Dendritic cell treated with granulocyte-macrophage colony-stimulating factor and Interleukin-4, amounts not matched to agents 40 ng/mL and 50 ng/mL, for 4 days (primary cell): ENCODE data around the gene CACNG1.
"Not testable (repeated sequence)": the region's sequence is repeated elsewhere in the genome, so short reads cannot be mapped to it uniquely, and the experiment has no call there.

ENCODE experiments used
- H3K27ac Mint-ChIP-seq: one replicate; pipeline ENCODE4 v1.8.0; 2022; ENCODE audit warnings: mild to moderate bottlenecking, mixed read lengths
- H3K27me3 Mint-ChIP-seq: one replicate; pipeline ENCODE4 v1.8.0; 2022; ENCODE audit warnings: mild to moderate bottlenecking, mixed read lengths
- H3K36me3 Mint-ChIP-seq: one replicate; pipeline ENCODE4 v1.8.0; 2022; ENCODE audit warnings: low read depth, mixed read lengths
- H3K4me1 Mint-ChIP-seq: one replicate; pipeline ENCODE4 v1.8.0; 2022; ENCODE audit warnings: low read depth, mixed read lengths
- H3K4me3 Mint-ChIP-seq: one replicate; pipeline ENCODE4 v1.8.0; 2022; ENCODE audit warnings: mild to moderate bottlenecking, moderate library complexity, mixed read lengths
- H3K9me3 Mint-ChIP-seq: one replicate; pipeline ENCODE4 v1.8.0; 2022; ENCODE audit warnings: mixed read lengths
- intact Hi-C: fragments of 100-400 bp; cut with micrococcal nuclease; formaldehyde crosslinking; loops from one replicate; pipeline ENCODE4 v1.15.0; 2022

The CACNG1 gene

DNA sequence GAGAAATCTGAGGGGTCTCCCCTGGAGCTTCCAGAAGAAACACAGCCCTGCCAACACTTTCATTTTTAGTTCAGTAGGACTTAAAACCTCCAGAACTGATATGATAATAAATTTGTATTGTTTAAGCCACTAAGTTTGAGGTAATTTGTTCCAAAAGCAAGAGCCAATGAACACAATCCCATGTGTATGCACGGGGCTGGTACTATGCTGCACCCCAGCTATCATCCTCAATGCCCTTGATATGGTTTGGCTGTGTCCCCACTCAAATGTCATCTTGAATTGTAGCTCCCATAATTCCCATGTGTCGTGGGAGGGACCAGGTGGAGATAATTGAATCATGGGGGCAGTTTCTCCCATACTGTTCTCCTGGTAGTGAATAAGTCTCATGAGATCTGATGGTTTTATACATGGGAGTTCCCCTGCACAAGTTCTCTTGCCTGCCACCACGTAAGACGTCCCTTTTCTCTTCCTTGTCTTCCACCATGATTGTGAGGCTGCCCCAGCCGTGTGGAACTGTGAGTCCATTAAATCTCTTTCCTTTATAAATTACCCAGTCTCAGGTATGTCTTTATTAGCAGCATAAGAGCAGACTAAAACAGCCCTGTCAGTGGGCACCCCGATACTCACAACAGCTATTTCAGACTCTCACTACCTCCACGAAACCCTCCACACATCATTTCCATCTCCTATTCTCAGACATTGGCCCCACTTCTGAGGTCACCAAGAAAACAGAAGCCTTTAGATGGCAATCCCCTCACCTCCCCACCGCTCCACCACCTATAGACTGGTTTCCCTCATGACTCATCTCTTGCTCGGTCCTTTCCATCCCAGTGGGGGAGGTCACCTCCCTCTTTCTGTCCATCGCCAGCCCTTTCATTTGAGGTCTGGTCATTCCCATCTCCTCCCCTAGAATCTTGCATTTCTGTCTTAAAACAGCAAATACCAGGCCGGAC is 8.9 kb upstream of the CACNG1 start:
- H3K4me3 Mint-ChIP-seq: no peak overlapping the region
- peaks cover 2% of the 10 kb centered on the region for H3K27me3 Mint-ChIP-seq
- no peak overlapping the region for H3K27ac Mint-ChIP-seq
- H3K9me3 Mint-ChIP-seq: no peaks in the 10 kb centered on the region
- H3K36me3 Mint-ChIP-seq: no peaks in the 10 kb centered on the region
- H3K4me1 Mint-ChIP-seq: no peaks in the 10 kb centered on the region
- intact Hi-C loops: no loop called here

GRCh38 chr17:67038861-67039365 is 5.4 kb upstream of the CACNG1 start:
- no peak overlapping the region for H3K4me3 Mint-ChIP-seq
- peaks cover 2% of the 10 kb centered on the region for H3K27me3 Mint-ChIP-seq
- intact Hi-C loops: no loop called here
- H3K27ac Mint-ChIP-seq: no peak overlapping the region
- no peaks in the 10 kb centered on the region for H3K9me3 Mint-ChIP-seq
- no peaks in the 10 kb centered on the region for H3K4me1 Mint-ChIP-seq
- no peaks in the 10 kb centered on the region for H3K36me3 Mint-ChIP-seq

DNA sequence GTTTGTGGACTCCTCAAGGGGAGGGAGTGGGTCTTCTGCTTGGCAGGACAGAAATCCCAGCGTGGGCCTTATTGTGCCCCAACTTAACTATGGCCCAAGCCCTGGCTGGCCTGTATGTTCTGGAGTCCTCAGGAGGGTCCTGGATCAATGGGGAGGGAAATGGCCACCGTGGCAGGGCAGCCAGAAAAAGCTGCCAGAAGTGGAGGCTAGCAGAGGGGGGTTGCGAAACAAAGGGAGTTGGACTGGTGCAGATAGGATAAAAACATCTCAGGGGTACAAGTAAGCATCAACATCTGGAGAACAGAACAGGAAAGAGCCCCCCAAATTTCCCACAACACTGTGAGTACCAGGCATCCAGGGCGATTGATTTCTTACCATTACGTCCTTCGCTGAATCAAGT is 3.7 kb upstream of the CACNG1 start:
- Mint-ChIP-seq H3K9me3 (no peaks in the 10 kb centered on the region), H3K4me3 (no peak overlapping the region), H3K4me1 (no peaks in the 10 kb centered on the region), H3K27me3 (peaks cover 2% of the 10 kb centered on the region), H3K27ac (no peak overlapping the region), H3K36me3 (no peaks in the 10 kb centered on the region)
- intact Hi-C loops: no loop called here

GRCh38 chr17:67041119-67041518 is 3.2 kb upstream of the CACNG1 start:
- H3K27me3 Mint-ChIP-seq: not testable (repeated sequence)

GRCh38 chr17:67041531-67041930 is 2.8 kb upstream of the CACNG1 start:
- no peak overlapping the region for H3K4me3 Mint-ChIP-seq

More at GRCh38 chr17:67041119-67041518, 3.2 kb upstream of the CACNG1 start:
- intact Hi-C loops, H3K4me3 Mint-ChIP-seq, H3K9me3 Mint-ChIP-seq, H3K27ac Mint-ChIP-seq, H3K4me1 Mint-ChIP-seq, H3K36me3 Mint-ChIP-seq: not testable (repeated sequence)

DNA sequence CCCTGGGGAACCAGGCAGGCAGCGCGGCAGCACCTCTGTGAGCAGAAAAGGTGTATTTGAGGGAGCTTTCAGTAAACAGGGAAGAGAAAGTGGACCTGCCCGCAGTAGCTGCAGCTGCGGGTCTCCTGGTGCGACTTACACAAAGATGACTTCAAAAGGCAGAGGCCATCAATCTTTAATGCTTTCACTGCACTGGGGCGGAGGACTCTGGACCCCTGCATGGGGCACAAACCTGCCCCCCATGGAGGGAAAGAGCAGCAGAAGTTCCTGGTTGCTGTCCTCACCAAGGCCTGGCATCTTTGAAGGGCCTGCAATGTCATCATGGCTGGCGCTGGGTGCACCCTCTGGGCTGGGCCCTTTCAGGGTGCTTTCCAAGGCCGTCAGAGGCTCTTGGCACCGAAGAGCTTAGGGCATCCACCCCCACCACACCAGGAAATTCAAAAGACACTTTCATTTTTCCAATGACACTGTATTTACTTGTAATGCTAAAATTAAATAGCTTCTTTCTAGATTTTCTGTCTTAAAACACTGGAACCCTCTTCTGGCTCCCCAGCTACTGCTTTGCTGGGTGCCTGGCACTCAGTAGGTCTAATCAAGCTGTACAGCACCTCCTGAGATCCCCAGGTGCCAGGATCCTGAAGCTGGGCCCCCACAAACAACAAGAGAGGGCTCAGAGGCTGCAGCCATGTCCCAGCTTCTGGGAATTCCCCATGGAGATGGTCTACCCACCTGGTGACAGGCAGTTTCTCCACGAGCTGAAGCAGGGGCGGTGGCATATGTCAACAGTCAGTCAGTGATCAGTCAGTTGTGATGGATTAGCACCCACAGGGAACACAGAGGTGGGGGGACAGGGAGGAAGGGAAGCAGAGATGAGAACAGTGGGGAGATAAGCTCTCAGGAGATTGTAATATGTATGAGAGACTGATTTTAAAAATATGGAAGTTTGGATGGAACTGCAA is 2.1 kb upstream of the CACNG1 start:
- no peaks in the 10 kb centered on the region for H3K4me1 Mint-ChIP-seq
- no peak overlapping the region for H3K4me3 Mint-ChIP-seq
- peaks cover 4% of the 10 kb centered on the region for H3K27me3 Mint-ChIP-seq
- no peak overlapping the region for H3K27ac Mint-ChIP-seq
- intact Hi-C loops: no loop called here
- no peaks in the 10 kb centered on the region for H3K9me3 Mint-ChIP-seq
- H3K36me3 Mint-ChIP-seq: no peaks in the 10 kb centered on the region

More at GRCh38 chr17:67041531-67041930, 2.8 kb upstream of the CACNG1 start:
- Mint-ChIP-seq H3K4me1 (no peaks in the 10 kb centered on the region), H3K27ac (no peak overlapping the region), H3K27me3 (peaks cover 4% of the 10 kb centered on the region), H3K9me3 (no peaks in the 10 kb centered on the region), H3K36me3 (no peaks in the 10 kb centered on the region)
- intact Hi-C loops: no loop called here

DNA sequence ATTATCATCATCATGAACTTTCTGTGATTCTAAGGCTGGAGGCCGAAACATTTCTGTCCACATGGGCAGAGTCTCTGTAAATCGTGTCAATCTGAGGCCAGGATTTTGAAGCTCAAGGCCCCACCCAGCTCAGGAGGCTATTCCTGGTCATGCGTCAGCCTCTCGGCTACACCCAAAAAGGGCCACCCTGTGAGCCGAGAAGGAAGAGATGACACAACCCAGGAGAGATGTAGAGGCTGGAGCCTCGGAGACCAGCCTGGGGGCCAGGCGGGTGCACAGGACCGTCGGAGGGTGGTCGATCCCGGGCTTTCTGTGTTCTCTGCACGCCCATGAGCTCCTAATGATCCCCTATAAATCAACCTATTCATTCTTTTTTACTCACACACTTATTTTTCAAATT is 1.1 kb upstream of the CACNG1 start:
- Mint-ChIP-seq H3K4me1 (no peaks in the 10 kb centered on the region), H3K27me3 (peaks cover 4% of the 10 kb centered on the region), H3K4me3 (no peak overlapping the region), H3K27ac (no peak overlapping the region), H3K36me3 (no peaks in the 10 kb centered on the region), H3K9me3 (peaks cover 7% of the 10 kb centered on the region)
- intact Hi-C loops: no loop called here

DNA sequence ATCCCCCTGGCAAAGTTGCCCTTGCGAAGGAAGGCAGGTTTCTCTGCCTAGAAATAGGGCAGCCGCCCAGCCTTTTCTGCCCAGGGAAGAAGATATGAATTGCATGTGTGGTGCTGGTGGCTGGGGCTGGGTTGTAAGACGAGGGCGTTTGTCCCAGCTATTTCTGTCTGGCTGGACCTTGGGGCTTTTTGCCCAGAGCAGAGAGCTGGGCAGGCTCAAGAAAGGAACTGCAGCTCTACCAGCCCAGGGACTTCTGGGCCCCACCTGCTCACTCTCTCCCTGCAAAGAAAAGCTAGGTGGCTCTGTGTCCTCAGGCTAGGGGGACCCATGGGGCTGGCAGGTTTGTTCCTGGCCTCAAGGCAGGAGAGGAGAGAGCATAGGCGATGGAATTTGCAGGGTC is 586 bp downstream of the CACNG1 start:
- Mint-ChIP-seq H3K9me3 (peaks cover 23% of the 10 kb centered on the region), H3K4me1 (no peaks in the 10 kb centered on the region), H3K27me3 (peaks cover 2% of the 10 kb centered on the region), H3K36me3 (no peaks in the 10 kb centered on the region), H3K4me3 (no peak overlapping the region), H3K27ac (no peak overlapping the region)
- intact Hi-C loops: no loop called here

- intact Hi-C loops: no loop called here
- Mint-ChIP-seq H3K4me1 (no peaks in the 10 kb centered on the region), H3K9me3 (peaks cover 23% of the 10 kb centered on the region), H3K27ac (no peak overlapping the region), H3K4me3 (no peak overlapping the region), H3K36me3 (no peaks in the 10 kb centered on the region), H3K27me3 (peaks cover 2% of the 10 kb centered on the region)
These were observed 2.0 kb downstream of the CACNG1 start for GRCh38 chr17:67046398-67046797.

DNA sequence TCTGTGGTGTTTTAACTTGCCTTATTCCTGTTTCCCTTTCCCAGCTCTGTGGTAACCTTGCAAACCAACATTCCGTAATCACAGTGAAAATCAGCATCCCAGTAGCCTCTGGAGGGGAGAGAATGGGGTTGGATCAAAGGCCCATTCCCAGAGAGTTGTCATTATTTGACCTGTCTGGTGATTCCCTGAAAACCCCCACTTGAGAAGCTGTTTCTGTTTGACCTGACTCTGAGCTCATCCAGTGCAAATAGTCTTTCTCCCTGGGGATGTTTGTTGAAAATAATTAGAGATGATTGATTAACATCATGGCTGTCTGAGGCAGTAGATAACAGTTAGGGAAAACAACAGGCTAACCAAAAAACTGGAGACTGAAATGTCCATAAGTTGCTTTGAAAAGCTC is 3.0 kb downstream of the CACNG1 start:
- Mint-ChIP-seq H3K27ac (no peak overlapping the region), H3K36me3 (no peaks in the 10 kb centered on the region), H3K27me3 (peaks cover 2% of the 10 kb centered on the region), H3K9me3 (peaks cover 23% of the 10 kb centered on the region), H3K4me3 (no peak overlapping the region), H3K4me1 (no peaks in the 10 kb centered on the region)
- intact Hi-C loops: no loop called here

- H3K4me3 Mint-ChIP-seq: no peak overlapping the region
- no peak overlapping the region for H3K27ac Mint-ChIP-seq
- peaks cover 2% of the 10 kb centered on the region for H3K27me3 Mint-ChIP-seq
- intact Hi-C loops: no loop called here
- no peaks in the 10 kb centered on the region for H3K4me1 Mint-ChIP-seq
- peaks cover 23% of the 10 kb centered on the region for H3K9me3 Mint-ChIP-seq
- H3K36me3 Mint-ChIP-seq: no peaks in the 10 kb centered on the region
These were observed 4.8 kb downstream of the CACNG1 start for GRCh38 chr17:67049025-67049739.

GRCh38 chr17:67050066-67050465 is 5.7 kb downstream of the CACNG1 start:
- Mint-ChIP-seq H3K36me3 (no peaks in the 10 kb centered on the region), H3K27ac (no peak overlapping the region), H3K4me1 (no peaks in the 10 kb centered on the region), H3K27me3 (peaks cover 2% of the 10 kb centered on the region), H3K9me3 (peaks cover 23% of the 10 kb centered on the region), H3K4me3 (no peak overlapping the region)
- intact Hi-C loops: no loop called here

GRCh38 chr17:67050471-67051154 is 6.3 kb downstream of the CACNG1 start:
- no peaks in the 10 kb centered on the region for H3K36me3 Mint-ChIP-seq
- peaks cover 23% of the 10 kb centered on the region for H3K9me3 Mint-ChIP-seq
- intact Hi-C loops: no loop called here

More at GRCh38 chr17:67050471-67051154, 6.3 kb downstream of the CACNG1 start:
- no peaks in the 10 kb centered on the region for H3K4me1 Mint-ChIP-seq
- no peak overlapping the region for H3K4me3 Mint-ChIP-seq
- H3K27me3 Mint-ChIP-seq: peaks cover 2% of the 10 kb centered on the region
- H3K27ac Mint-ChIP-seq: no peak overlapping the region
